GM12892 (cell line): ENCODE results near the gene TMEM59.

Source experiments
- DNase-seq: peaks from one replicate; pipeline ENCODE4 v3.0.0; 2011; ENCODE audit not compliant: insufficient read length
- FAIRE-seq: peaks from 2 replicates; lab custom pipeline; 2011; peaks lifted over from hg19 to GRCh38; lab: Jason Lieb, UNC
- POLR2A ChIP-seq: IDR thresholded peaks from 2 replicates; pipeline ENCODE4 v1.6.1; 2011; ENCODE audit warnings: low read depth, low read length, control low read depth
- POLR2AphosphoS5 ChIP-seq: IDR thresholded peaks from 2 replicates; pipeline ENCODE4 v1.6.1; 2011; ENCODE audit warnings: low read depth, low read length, control low read depth
- TAF1 ChIP-seq: IDR thresholded peaks from 2 replicates; pipeline ENCODE4 v1.6.1; 2011; ENCODE audit warnings: low read depth, mild to moderate bottlenecking, control low read depth, low read length, borderline replicate concordance

Gene TMEM59

DNA sequence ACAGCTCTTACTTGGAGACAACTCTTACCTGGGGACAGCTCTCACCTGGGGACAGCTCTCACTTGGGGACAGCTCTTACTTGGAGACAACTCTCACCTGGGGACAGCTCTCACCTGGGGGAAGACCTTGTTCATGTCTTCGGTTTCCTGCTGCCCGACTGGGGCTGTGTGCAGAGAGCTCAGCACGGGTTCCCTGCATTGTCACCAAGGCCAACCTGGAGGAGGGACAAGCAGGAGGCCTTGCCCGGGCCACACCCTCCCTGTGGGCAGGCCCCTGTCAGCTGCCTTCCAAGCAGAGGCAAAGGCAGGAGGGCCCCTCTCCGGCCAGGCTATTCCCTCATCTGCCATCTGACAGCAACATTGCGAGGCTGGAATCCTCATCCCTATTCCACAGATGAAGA, 35.0 kb downstream of the TMEM59 start, which contains the start of gene LDLRAD1:
Gene LDLRAD1 (minus strand): TSS at position 208 of the 400 bp plus-strand sequence. CDS start 74 bp downstream, at position 134.
- TF ChIP-seq TAF1 (no peak), POLR2A (no peak), POLR2AphosphoS5 (no peak)
- no peak for FAIRE-seq
- DNase-seq, result no peak

DNA sequence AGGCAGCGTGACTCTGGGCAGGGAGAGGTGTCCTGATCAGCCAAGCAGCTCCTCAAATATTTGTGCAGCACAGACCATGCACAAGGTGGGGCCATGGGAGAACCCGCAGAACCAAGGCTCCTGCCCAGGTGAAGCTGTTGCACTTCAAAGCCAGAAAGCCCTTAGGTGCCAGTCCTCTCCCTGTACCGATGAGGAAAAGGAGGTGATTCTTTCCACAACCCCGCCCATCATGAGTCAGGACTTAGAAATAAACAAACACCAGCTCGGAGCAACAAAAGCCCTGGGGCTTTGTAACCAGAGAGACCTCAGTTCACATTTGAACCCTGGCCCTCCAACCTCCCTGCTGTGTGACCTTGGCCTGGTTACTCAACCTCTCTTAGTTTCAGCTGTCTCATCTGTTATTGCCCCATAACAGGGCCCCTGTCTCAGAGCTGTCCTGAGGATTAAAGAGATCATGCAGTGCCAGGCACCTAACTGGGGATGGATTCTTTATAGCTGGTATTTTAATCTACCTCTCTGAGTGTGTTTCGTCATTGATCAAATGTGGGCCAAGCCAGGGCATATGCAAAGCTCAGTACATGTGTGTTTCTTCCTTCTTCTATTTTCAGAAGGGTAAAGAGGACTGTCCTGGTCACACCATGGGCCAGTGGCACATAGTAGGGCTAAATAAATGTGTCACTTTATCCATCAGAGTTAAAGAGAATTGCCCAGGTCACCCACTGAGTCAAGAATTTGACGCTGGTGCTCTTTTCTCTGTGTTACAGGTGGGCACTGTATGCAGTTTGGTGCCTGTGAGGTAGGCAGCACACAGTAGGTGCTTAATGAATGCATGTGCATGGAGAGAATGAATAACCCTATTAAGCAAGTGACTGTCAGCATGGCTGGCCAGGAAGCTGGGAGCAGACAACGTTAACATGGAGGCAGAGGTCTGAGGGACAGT, 36.4 kb downstream of the TMEM59 start:
- DNase-seq (no peak), FAIRE-seq (no peak)
- no peak for TF ChIP-seq POLR2AphosphoS5
- no peak for TF ChIP-seq POLR2A
- no peak for TF ChIP-seq TAF1

- no peak for TF ChIP-seq TAF1
- no peak for TF ChIP-seq POLR2AphosphoS5
- TF ChIP-seq POLR2A, result no peak
- FAIRE-seq, result no peak
- no peak for DNase-seq
These were observed 38.9 kb downstream of the TMEM59 start for GRCh38 chr1:54014009-54014629.

DNA sequence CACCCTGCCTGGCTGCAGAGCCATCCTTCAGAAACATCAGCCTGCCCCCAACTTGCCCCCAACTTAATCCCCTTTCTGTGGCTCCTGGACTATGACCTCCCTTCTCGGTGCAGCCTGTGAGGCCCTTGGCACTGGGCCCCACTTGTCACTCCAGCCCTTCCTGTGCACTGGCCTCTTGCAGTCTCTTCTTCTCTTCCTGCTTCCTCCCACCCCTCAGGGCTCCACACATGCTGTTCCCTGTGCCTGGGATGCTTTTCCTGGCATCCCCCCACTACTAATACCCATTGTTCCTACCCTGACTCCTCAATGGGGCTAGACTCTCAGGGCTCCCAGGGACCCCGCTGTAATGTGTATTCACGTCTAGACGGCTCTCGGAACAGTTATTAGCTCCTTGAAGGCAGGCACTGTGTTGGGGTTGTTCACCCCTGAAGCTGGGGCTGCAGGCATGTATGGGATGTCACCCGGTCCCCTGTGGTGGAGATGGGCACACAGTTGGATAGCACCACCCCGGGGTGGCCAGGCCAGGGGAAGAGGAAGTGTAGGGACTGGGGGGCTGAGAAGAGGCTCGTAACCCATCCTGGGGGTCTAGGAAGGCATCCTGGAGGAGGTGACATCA, 39.5 kb downstream of the TMEM59 start:
- TF ChIP-seq TAF1 (no peak), POLR2AphosphoS5 (no peak), POLR2A (no peak)
- DNase-seq, result no peak
- FAIRE-seq, result no peak

DNA sequence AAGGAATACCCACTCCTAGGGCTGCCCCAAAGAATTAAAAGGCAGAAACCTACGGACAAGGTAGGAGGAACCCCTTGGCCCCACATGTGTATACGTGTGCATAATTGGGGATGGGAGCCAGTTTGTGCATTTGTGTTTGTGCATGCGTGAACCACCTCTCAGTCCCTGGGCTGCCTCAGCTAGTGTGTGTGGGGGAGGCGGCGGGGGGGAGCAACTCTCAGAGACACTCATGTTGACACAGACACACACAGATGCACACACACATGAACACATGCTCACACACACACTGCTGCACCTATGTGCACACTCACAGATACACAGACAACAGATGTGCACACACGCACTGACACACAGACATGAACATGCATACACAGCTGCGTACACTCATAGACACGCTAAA, 40.1 kb downstream of the TMEM59 start:
- DNase-seq (no peak), FAIRE-seq (no peak)
- no peak for TF ChIP-seq POLR2A
- no peak for TF ChIP-seq POLR2AphosphoS5
- TF ChIP-seq TAF1, result no peak

GRCh38 chr1:54012008-54012325, 41.0 kb downstream of the TMEM59 start:
- TF ChIP-seq TAF1 (no peak), POLR2A (no peak), POLR2AphosphoS5 (no peak)
- DNase-seq (no peak), FAIRE-seq (no peak)

- FAIRE-seq, result no peak
- no peak for TF ChIP-seq POLR2AphosphoS5
- TF ChIP-seq POLR2A, result no peak
- no peak for TF ChIP-seq TAF1
These were observed 41.5 kb downstream of the TMEM59 start for GRCh38 chr1:54011316-54012007.

GRCh38 chr1:54010415-54011117, 42.4 kb downstream of the TMEM59 start:
- TF ChIP-seq POLR2A (no peak), TAF1 (no peak), POLR2AphosphoS5 (no peak)
- FAIRE-seq, result no peak
- DNase-seq, result no peak

More at GRCh38 chr1:54011316-54012007, 41.5 kb downstream of the TMEM59 start:
- no peak for DNase-seq

- DNase-seq, result no peak
- no peak for FAIRE-seq
- TF ChIP-seq TAF1, result no peak
- no peak for TF ChIP-seq POLR2AphosphoS5
- no peak for TF ChIP-seq POLR2A
These were observed 43.6 kb downstream of the TMEM59 start for GRCh38 chr1:54009406-54009805.

DNA sequence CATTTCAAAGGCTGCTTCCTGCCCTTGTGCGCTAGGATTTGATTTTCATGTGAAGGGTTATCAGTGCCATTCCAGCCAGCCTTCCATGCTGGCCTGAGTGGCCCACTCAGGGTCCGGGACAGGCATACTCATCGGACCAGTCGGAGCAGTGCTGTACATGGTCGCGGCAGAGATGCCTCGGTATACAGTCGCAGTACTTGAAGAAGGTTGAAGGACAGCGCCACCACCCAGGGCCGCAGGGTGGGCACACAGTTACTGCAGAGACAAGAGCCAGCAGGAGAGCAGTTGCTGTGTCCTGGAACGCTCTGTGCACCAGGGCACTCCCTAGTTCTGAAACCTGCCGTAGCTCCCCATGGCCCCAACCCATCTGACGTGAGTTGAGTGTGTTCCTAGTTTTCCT, 44.1 kb downstream of the TMEM59 start:
- TF ChIP-seq POLR2A (no peak), POLR2AphosphoS5 (no peak)
- DNase-seq (no peak), FAIRE-seq (no peak)
